HCT116 (cell line): ENCODE results near the gene CALN1.

ENCODE experiments used
- ATF3 ChIP-seq: IDR thresholded peaks from 2 replicates; pipeline ENCODE4 v1.6.1; 2012
- CTCF ChIP-seq, 3 experiments: fragments of 200-600 bp in 1 of 3; sonication (generic) in 1 of 3; IDR thresholded peaks in 2 of 3; conservative IDR thresholded peaks in 1 of 3; 2 replicates each; pipeline ENCODE4 v1.5.1; 2012 to 2017; ENCODE audit warnings: low read depth in 2 of 3, low read length in 2 of 3, antibody characterized with exemption in 1 of 3, borderline replicate concordance in 1 of 3, control low read depth in 1 of 3, mild to moderate bottlenecking in 1 of 3, mixed read lengths in 1 of 3, mixed run types in 1 of 3, moderate library complexity in 1 of 3; ENCODE audit not compliant: insufficient read depth in 1 of 3
- EZH2phosphoT487 ChIP-seq: fragments of 200-600 bp; IDR thresholded peaks from 2 replicates; pipeline ENCODE4 v1.6.1; 2018; ENCODE audit warnings: antibody characterized with exemption, borderline replicate concordance
- JUND ChIP-seq: IDR thresholded peaks from 2 replicates; pipeline ENCODE4 v1.6.1; 2012
- POLR2A ChIP-seq: IDR thresholded peaks from 2 replicates; pipeline ENCODE4 v1.7.0; 2011; ENCODE audit warnings: borderline replicate concordance; ENCODE audit not compliant: insufficient read depth, insufficient read length; ENCODE audit errors: extremely low read depth
- YY1 ChIP-seq: IDR thresholded peaks from 2 replicates; pipeline ENCODE4 v1.6.1; 2011; ENCODE audit warnings: low read length, low read depth, moderate library complexity, mild to moderate bottlenecking; ENCODE audit not compliant: insufficient replicate concordance; ENCODE audit errors: extremely low read depth
- ZBTB33 ChIP-seq: IDR thresholded peaks from 2 replicates; pipeline ENCODE4 v1.6.1; 2011; ENCODE audit warnings: mild to moderate bottlenecking, low read length, moderate library complexity; ENCODE audit not compliant: insufficient replicate concordance; ENCODE audit errors: extremely low read depth
- ZFX ChIP-seq: fragments of 450-650 bp; IDR thresholded peaks from 2 replicates; pipeline ENCODE4 v1.6.1; 2017

GRCh38 chr7:72260406-72260805 lies 151.7 kb downstream of the CALN1 start:
- no peak for TF ChIP-seq CTCF (IDR thresholded peaks at IDR 0.05 in 2 of 3, conservative IDR thresholded peaks at IDR 0.05 in 1 of 3; ENCODE audit: borderline replicate concordance in 1 of 3, insufficient read depth in 1 of 3, low read depth in 2 of 3, low read length in 2 of 3)
- TF ChIP-seq ZFX = no peak
- no peak for TF ChIP-seq ZBTB33
- TF ChIP-seq POLR2A = no peak
- no peak for TF ChIP-seq JUND
- TF ChIP-seq EZH2phosphoT487 = no peak
- TF ChIP-seq ATF3 = no peak
- TF ChIP-seq YY1 = no peak
